Stimulated activated CD8-positive, alpha-beta memory T cell treated with anti-CD3 and anti-CD28 coated beads, Interleukin-7, amount 100 ng/mL, for 48 hours (primary cell): ENCODE data around the gene ADGRE1.

Experiments
- DNase-seq, 2 donors: peaks; one replicate each; pipeline ENCODE4 v3.0.0-alpha.2; 2020; ENCODE audit warnings: low read depth in 1 of 2; ENCODE audit errors: extremely low read depth in 1 of 2

The ADGRE1 gene

GRCh38 chr19:6876748-6877147 lies 10.6 kb upstream of the ADGRE1 start:
- DNase-seq, result no peak

GRCh38 chr19:6877766-6878165 lies 9.6 kb upstream of the ADGRE1 start:
- no peak for DNase-seq

- no peak for DNase-seq
Measured at GRCh38 chr19:6886277-6886897, 992 bp upstream of the ADGRE1 start.

- DNase-seq, result no peak
Measured at GRCh38 chr19:6888967-6889366, 1.6 kb downstream of the ADGRE1 start.

GRCh38 chr19:6890401-6890913 lies 3.1 kb downstream of the ADGRE1 start:
- DNase-seq, result no peak

- peak in 1 of 2 donors; percentile 6 for DNase-seq
Measured at GRCh38 chr19:6890938-6891337, 3.6 kb downstream of the ADGRE1 start.

GRCh38 chr19:6891761-6892385 lies 4.5 kb downstream of the ADGRE1 start:
- DNase-seq, result no peak

- DNase-seq, result no peak
Measured at GRCh38 chr19:6894313-6894712, 6.9 kb downstream of the ADGRE1 start.

- no peak for DNase-seq
Measured at GRCh38 chr19:6903446-6903845, 16.1 kb downstream of the ADGRE1 start.

GRCh38 chr19:6906559-6907060 lies 19.2 kb downstream of the ADGRE1 start:
- DNase-seq, result no peak

- DNase-seq, result no peak
Measured at GRCh38 chr19:6911523-6911922, 24.1 kb downstream of the ADGRE1 start.

- DNase-seq, result no peak
Measured at GRCh38 chr19:6914321-6914720, 26.9 kb downstream of the ADGRE1 start.

- DNase-seq, result no peak
Measured at GRCh38 chr19:6916952-6917351, 29.6 kb downstream of the ADGRE1 start.

- no peak for DNase-seq
Measured at GRCh38 chr19:6925386-6925785, 38.0 kb downstream of the ADGRE1 start.

- DNase-seq, result peak; percentile 1 to 5
Measured at GRCh38 chr19:6925801-6926751, 38.7 kb downstream of the ADGRE1 start.

- DNase-seq, result no peak
Measured at GRCh38 chr19:6930190-6930589, 42.8 kb downstream of the ADGRE1 start.

GRCh38 chr19:6935069-6935468 lies 47.7 kb downstream of the ADGRE1 start:
- DNase-seq, result no peak

- DNase-seq, result no peak
Measured at GRCh38 chr19:6935618-6936017, 48.2 kb downstream of the ADGRE1 start.

GRCh38 chr19:6945733-6946132 lies 58.4 kb downstream of the ADGRE1 start:
- DNase-seq, result no peak

- peak; percentile 26 to 54 for DNase-seq
Measured at GRCh38 chr19:6947745-6948144, 60.4 kb downstream of the ADGRE1 start.

GRCh38 chr19:6948884-6949283 lies 61.5 kb downstream of the ADGRE1 start:
- DNase-seq, result no peak
